ENCODE data around the gene GPR37L1. TPM values are rescaled to one million over a fixed set of nuclear protein-coding genes. Genes with fewer than 3 reads are reported as not detected.

GPR37L1 gene
- total and polyA plus RNA-seq, 2 of the 8 experiments (the other 6 are each of a cell fraction or from before 2014, with no cell fraction given): 0.13 to 0.23 TPM

DNA sequence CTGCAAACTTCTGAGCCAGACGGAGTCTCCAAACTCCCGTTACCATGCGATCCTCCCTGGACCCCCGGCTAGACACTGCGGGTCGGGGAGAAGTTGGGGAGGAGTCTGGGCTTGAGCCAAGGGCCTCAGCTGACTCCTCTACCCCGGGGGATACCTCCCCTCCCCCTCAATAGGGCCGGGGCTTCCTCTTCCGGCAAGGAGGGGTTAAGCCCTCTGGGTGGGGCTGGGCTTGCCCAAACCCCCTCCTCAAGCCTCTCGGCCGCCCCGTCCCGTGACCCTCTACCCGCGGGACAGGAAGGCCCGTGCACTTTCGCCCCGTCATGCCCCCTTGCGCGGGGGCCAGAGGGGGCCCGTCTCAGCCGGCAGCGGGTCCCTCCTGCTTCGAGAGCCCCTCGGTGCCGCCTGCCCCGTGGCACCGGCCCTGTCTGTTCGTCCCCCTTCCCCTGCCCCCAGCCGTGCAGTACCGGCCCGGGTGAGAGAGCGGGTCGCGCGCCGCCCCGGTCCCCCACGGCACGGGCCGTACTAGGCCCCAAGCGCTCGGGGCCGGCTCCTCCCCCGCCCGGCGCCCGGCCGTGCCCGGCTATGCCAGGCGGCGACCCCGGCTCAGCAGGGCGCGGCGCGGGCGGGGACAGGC lies 21.2 kb downstream of the GPR37L1 start:
- Histone ChIP-seq H3K79me1 (ENCODE audit: low read depth, low read length) (peaks cover 8% of the 10 kb centered on the region), H3K23me2 (ENCODE audit: low read depth, low read length) (peaks cover 13% of the 10 kb centered on the region), H2BK15ac (ENCODE audit: low read length) (peak overlapping the region; percentile 7; the same call in 1 of the 2 replicates), H3K27me3 (replicated peaks in 1 of 4; ENCODE audit: control insufficient read depth in 3 of 4, extremely low read depth in 1 of 4, insufficient read depth in 3 of 4, low read length in 3 of 4) (peaks cover 0 to 7% (median 2%) of the 10 kb centered on the region in 4 experiments; a peak in 3 of 7 replicates), H3K27ac (ENCODE audit: low read depth, low read length) (peak overlapping the region; percentile 67; the same call in 1 of the 2 replicates), H4K20me1 (replicated peaks in 1 of 2; ENCODE audit: control insufficient read depth in 1 of 2, insufficient read depth in 2 of 2, low read length in 2 of 2) (peaks cover 2 to 11% of the 10 kb centered on the region in 2 experiments), H3K4ac (replicated peaks; ENCODE audit: insufficient read length, low read depth, low read length) (no peak overlapping the region), H3K56ac (replicated peaks; ENCODE audit: insufficient read length, low read depth, low read length) (peak overlapping the region; percentile 78), H2BK120ac (replicated peaks; ENCODE audit: low read depth, low read length) (no peak overlapping the region), H3K4me3 (ENCODE audit: extremely low read depth in 1 of 4, insufficient read depth in 2 of 4, low read depth in 3 of 4, low read length in 4 of 4) (peak overlapping the region; percentile 62 to 78 (median 72)), H4K5ac (ENCODE audit: insufficient read length, low read depth, low read length) (peak overlapping the region; percentile 34), H4K91ac (replicated peaks; ENCODE audit: insufficient read length, low read length) (no peak overlapping the region), H3K23ac (ENCODE audit: insufficient read length) (no peak overlapping the region), H3K79me2 (ENCODE audit: control insufficient read depth in 1 of 2, insufficient read depth in 2 of 2, low read length in 2 of 2) (peaks cover 3 to 36% of the 10 kb centered on the region in 2 experiments; a peak in 3 of 4 replicates), H2BK20ac (ENCODE audit: low read length) (no peak overlapping the region), H2BK12ac (ENCODE audit: low read depth, low read length) (peak overlapping the region; percentile 87; the same call in 1 of the 2 replicates), H3K4me1 (replicated peaks in 1 of 4; ENCODE audit: control insufficient read depth in 3 of 4, insufficient read depth in 4 of 4, low read length in 3 of 4) (peaks cover 3 to 13% (median 9%) of the 10 kb centered on the region in 4 experiments; a peak in 6 of 7 replicates), H2BK5ac (ENCODE audit: low read depth, low read length) (peak overlapping the region; percentile 81; the same call in 1 of the 2 replicates), H3K4me2 (ENCODE audit: insufficient read depth in 1 of 2, low read depth in 2 of 2, low read length in 2 of 2) (peak overlapping the region; percentile 78 to 92), H4K8ac (ENCODE audit: extremely low read depth, insufficient read depth, low read length) (0 out of 2 replicates have a peak overlapping the region, but pooled peaks have one; percentile 38), H3K14ac (ENCODE audit: insufficient read length) (no peak overlapping the region), H3K18ac (ENCODE audit: extremely low read depth, low read length) (peak overlapping the region; percentile 96), H3K9me3 (ENCODE audit: insufficient read depth in 2 of 2, low read depth in 1 of 2, low read length in 1 of 2) (no peaks in the 10 kb centered on the region), H2AFZ (ENCODE audit: low read length) (no peak overlapping the region), H2AK5ac (ENCODE audit: low read depth, low read length) (peak overlapping the region; percentile 84; the same call in 1 of the 2 replicates), H3K9ac (replicated peaks in 1 of 4; ENCODE audit: extremely low read depth in 1 of 4, low read depth in 3 of 4, low read length in 3 of 4) (peak overlapping the region; percentile 46 to 89 (median 73)), H3K36me3 (ENCODE audit: control insufficient read depth in 2 of 4, insufficient read depth in 4 of 4, low read length in 3 of 4) (no peaks in the 10 kb centered on the region)
- CTCF ChIA-PET (ENCODE audit: partially characterized antibody): interaction anchor here (0.8 to 6.1 kb wide), 7 partner anchors 8 to 144 kb away, joined by 3 to 50 read pairs (median 7); partner anchors contain the start of gene GPR37L1
- FAIRE-seq (no peak), DNase-seq (ENCODE audit: low read depth in 1 of 2, low spot score in 2 of 2) (peak in 1 of 2 experiments; percentile 76)
- WGBS, 2 experiments (ENCODE audit: extremely low coverage in 1 of 2, insufficient coverage in 1 of 2, insufficient read length in 1 of 2, insufficient replicate concordance in 2 of 2, low coverage in 1 of 2, low lambda C conversion rate in 2 of 2, missing lambda C conversion rate in 1 of 2): 0% methylated on average over 49 of the region's 58 CpGs; no CpG with 5 or more reads in 1 of the 2 experiments
- POLR2A ChIA-PET (ENCODE audit: partially characterized antibody): interaction anchor here (0.6 to 3.0 kb wide), 10 partner anchors 9 to 136 kb away, joined by 3 to 14 read pairs (median 6); partner anchors contain the start of gene ELF3
- peak in 1 of 2 experiments; percentile 32; a peak in 1 of 4 replicates for TF ChIP-seq HDAC2 (IDR thresholded peaks at IDR 0.05; ENCODE audit: borderline replicate concordance in 1 of 2, low read depth in 2 of 2, low read length in 2 of 2)
- TF ChIP-seq SIN3A (conservative IDR thresholded peaks at IDR 0.05 in 1 of 2, IDR thresholded peaks at IDR 0.05 in 1 of 2; ENCODE audit: low read depth in 1 of 2, low read length in 2 of 2): peak in 1 of 2 experiments; percentile 58; a peak in 1 of 4 replicates
- no peak for TF ChIP-seq SP1 (IDR thresholded peaks at IDR 0.05; ENCODE audit: low read depth, low read length)
- TF ChIP-seq CHD1 (IDR thresholded peaks at IDR 0.05; ENCODE audit: low read depth, low read length): no peak
- TF ChIP-seq CBX5 (IDR thresholded peaks at IDR 0.05; ENCODE audit: low read depth, low read length): no peak
- TF ChIP-seq, protein P1, sequence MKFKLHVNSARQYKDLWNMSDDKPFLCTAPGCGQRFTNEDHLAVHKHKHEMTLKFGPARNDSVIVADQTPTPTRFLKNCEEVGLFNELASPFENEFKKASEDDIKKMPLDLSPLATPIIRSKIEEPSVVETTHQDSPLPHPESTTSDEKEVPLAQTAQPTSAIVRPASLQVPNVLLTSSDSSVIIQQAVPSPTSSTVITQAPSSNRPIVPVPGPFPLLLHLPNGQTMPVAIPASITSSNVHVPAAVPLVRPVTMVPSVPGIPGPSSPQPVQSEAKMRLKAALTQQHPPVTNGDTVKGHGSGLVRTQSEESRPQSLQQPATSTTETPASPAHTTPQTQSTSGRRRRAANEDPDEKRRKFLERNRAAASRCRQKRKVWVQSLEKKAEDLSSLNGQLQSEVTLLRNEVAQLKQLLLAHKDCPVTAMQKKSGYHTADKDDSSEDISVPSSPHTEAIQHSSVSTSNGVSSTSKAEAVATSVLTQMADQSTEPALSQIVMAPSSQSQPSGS (IDR thresholded peaks at IDR 0.05; ENCODE audit: low read length): no peak
- peak; percentile 50; the same call in 1 of the 2 replicates for TF ChIP-seq GABPA (IDR thresholded peaks at IDR 0.05; ENCODE audit: borderline replicate concordance, insufficient read depth, low read length)
- peak; percentile 54 for TF ChIP-seq ASH2L (IDR thresholded peaks at IDR 0.05; ENCODE audit: low read length)
- TF ChIP-seq KDM4A (IDR thresholded peaks at IDR 0.05; ENCODE audit: low read depth, low read length, severe bottlenecking): peak; percentile 40
